Caco-2 (cell line): ENCODE data around the gene GPRIN3. TPM values are rescaled to one million over a fixed set of nuclear protein-coding genes. Genes with fewer than 3 reads are reported as not detected.

ENCODE experiments used
- BruUV-seq: library from RNA; stranded (reverse); fragments of 400-500 nt; replicated peaks from 2 replicates; lab custom pipeline; 2021; lab: Mats Ljungman, UMichigan
- CTCF ChIA-PET: fragments of 300-600 bp; sonication (Branson Sonifier 250); formaldehyde crosslinking; loops from one replicate; lab custom pipeline; 2022; ENCODE audit warnings: antibody characterized with exemption; lab: Charles Lee
- POLR2A ChIA-PET: fragments of 300-600 bp; sonication (Branson Sonifier 250); formaldehyde crosslinking; loops from one replicate; lab custom pipeline; 2022; ENCODE audit warnings: antibody characterized with exemption; lab: Charles Lee
- DNase-seq, 2 experiments: peaks; one replicate each; pipeline versions ENCODE4 v3.0.0 to v3.0.0-alpha.2; 2020 to 2022
- H3K27me3 ChIP-seq: replicated peaks from 2 replicates; pipeline ENCODE4 v1.6.0; 2011; ENCODE audit warnings: low read length; ENCODE audit not compliant: control insufficient read depth, insufficient read depth
- H3K36me3 ChIP-seq: 2 replicates; pipeline ENCODE4 v1.5.1; 2011; ENCODE audit warnings: low read length; ENCODE audit not compliant: control insufficient read depth, insufficient read depth
- H3K4me1 ChIP-seq: fragments of 250-450 bp; sonication (Bioruptor Pico); 2 replicates; pipeline ENCODE4 v1.5.1; 2020; ENCODE audit warnings: mild to moderate bottlenecking
- H3K4me3 ChIP-seq: 2 replicates; pipeline ENCODE4 v1.5.1; 2011; ENCODE audit warnings: low read depth, mild to moderate bottlenecking, control low read depth, low read length
- H3K9me3 ChIP-seq: fragments of 250-450 bp; sonication (Bioruptor Pico); 2 replicates; pipeline ENCODE4 v1.5.1; 2020; ENCODE audit warnings: mild to moderate bottlenecking, moderate library complexity
- H3K27ac Mint-ChIP-seq: one replicate; pipeline ENCODE4 v1.8.0; 2022; ENCODE audit warnings: mixed read lengths; ENCODE audit not compliant: unreplicated experiment
- H3K27me3 Mint-ChIP-seq: one replicate; pipeline ENCODE4 v1.8.0; 2022; ENCODE audit warnings: mixed read lengths; ENCODE audit not compliant: insufficient read depth, unreplicated experiment
- H3K36me3 Mint-ChIP-seq: one replicate; pipeline ENCODE4 v1.8.0; 2022; ENCODE audit warnings: mild to moderate bottlenecking, mixed read lengths; ENCODE audit not compliant: insufficient read depth, unreplicated experiment
- H3K4me1 Mint-ChIP-seq: one replicate; pipeline ENCODE4 v1.8.0; 2022; ENCODE audit warnings: low read depth, mixed read lengths; ENCODE audit not compliant: unreplicated experiment
- H3K4me3 Mint-ChIP-seq: one replicate; pipeline ENCODE4 v1.8.0; 2022; ENCODE audit warnings: mild to moderate bottlenecking, moderate library complexity, mixed read lengths; ENCODE audit not compliant: unreplicated experiment
- H3K9me3 Mint-ChIP-seq: one replicate; pipeline ENCODE4 v1.8.0; 2022; ENCODE audit warnings: mixed read lengths; ENCODE audit not compliant: unreplicated experiment
- CTCF ChIP-seq, 2 experiments: fragments of 200-600 bp in 1 of 2; IDR thresholded peaks; 1 replicate in 1 of 2; 2 replicates in 1 of 2; pipeline versions ENCODE4 v1.5.1 to v1.8.0; 2011 to 2022; ENCODE audit warnings: antibody characterized with exemption in 1 of 2, control low read depth in 1 of 2, inconsistent platforms in 1 of 2, low read depth in 1 of 2, low read length in 1 of 2, mild to moderate bottlenecking in 1 of 2, moderate library complexity in 1 of 2; ENCODE audit not compliant: insufficient read depth in 1 of 2, severe bottlenecking in 1 of 2, unreplicated experiment in 1 of 2
- intact Hi-C: fragments of 100-400 bp; cut with micrococcal nuclease; formaldehyde crosslinking; loops from one replicate; pipeline ENCODE4 v1.10.0; 2022; ENCODE audit not compliant: unreplicated experiment
- total RNA-seq: library from RNA; stranded (reverse); gene quantifications from 2 replicates; pipeline ENCODE4 v1.2.3, GENCODE V29; 2022

Gene GPRIN3
- total RNA-seq, 1 experiment from 2014 or later, result 0.02 TPM

- no peak for DNase-seq
- TF ChIP-seq CTCF (IDR thresholded peaks at IDR 0.05; ENCODE audit: insufficient read depth in 1 of 2, low read depth in 1 of 2, low read length in 1 of 2, severe bottlenecking in 1 of 2, unreplicated experiment in 1 of 2), result no peak
- no peak overlapping the region for H3K4me3 ChIP-seq
- no peaks in the 10 kb centered on the region for H3K9me3 ChIP-seq
- H3K4me1 Mint-ChIP-seq, result peaks cover 7% of the 10 kb centered on the region
- intact Hi-C loops, result no loop called here
- H3K27ac Mint-ChIP-seq, result no peak overlapping the region
- no peaks in the 10 kb centered on the region for H3K36me3 ChIP-seq
- ChIA-PET POLR2A (no interaction called here), CTCF (no interaction called here)
- no TSS peak for BruUV-seq
- no peak overlapping the region for H3K4me3 Mint-ChIP-seq
- H3K27me3 ChIP-seq, result no peaks in the 10 kb centered on the region; the same call in 1 of the 2 replicates
- no peaks in the 10 kb centered on the region for H3K36me3 Mint-ChIP-seq
- peaks cover 15% of the 10 kb centered on the region for H3K27me3 Mint-ChIP-seq
- no peaks in the 10 kb centered on the region for H3K4me1 ChIP-seq
- no peaks in the 10 kb centered on the region for H3K9me3 Mint-ChIP-seq
These were observed 1.7 kb downstream of the GPRIN3 start for GRCh38 chr4:89305712-89306437.

- H3K4me3 Mint-ChIP-seq, result no peak overlapping the region
- no peaks in the 10 kb centered on the region for H3K9me3 Mint-ChIP-seq
- Histone ChIP-seq H3K4me1 (no peaks in the 10 kb centered on the region), H3K36me3 (no peaks in the 10 kb centered on the region), H3K4me3 (no peak overlapping the region), H3K9me3 (no peaks in the 10 kb centered on the region), H3K27me3 (no peaks in the 10 kb centered on the region; the same call in 1 of the 2 replicates)
- intact Hi-C loops, result no loop called here
- ChIA-PET POLR2A (no interaction called here), CTCF (no interaction called here)
- H3K36me3 Mint-ChIP-seq, result no peaks in the 10 kb centered on the region
- no peak for DNase-seq
- no peak overlapping the region for H3K27ac Mint-ChIP-seq
- BruUV-seq, result no TSS peak
- peaks cover 15% of the 10 kb centered on the region for H3K27me3 Mint-ChIP-seq
- no peak for TF ChIP-seq CTCF (IDR thresholded peaks at IDR 0.05; ENCODE audit: insufficient read depth in 1 of 2, low read depth in 1 of 2, low read length in 1 of 2, severe bottlenecking in 1 of 2, unreplicated experiment in 1 of 2)
- H3K4me1 Mint-ChIP-seq, result peaks cover 7% of the 10 kb centered on the region
These were observed 2.6 kb downstream of the GPRIN3 start for GRCh38 chr4:89305028-89305427.

GRCh38 chr4:89303814-89304388 is 3.7 kb downstream of the GPRIN3 start:
- no peak overlapping the region for H3K27ac Mint-ChIP-seq
- intact Hi-C loops, result no loop called here
- H3K4me3 ChIP-seq, result no peak overlapping the region
- no peaks in the 10 kb centered on the region for H3K36me3 ChIP-seq
- peaks cover 7% of the 10 kb centered on the region for H3K4me1 Mint-ChIP-seq
- BruUV-seq, result no TSS peak
- no peak for TF ChIP-seq CTCF (IDR thresholded peaks at IDR 0.05; ENCODE audit: insufficient read depth in 1 of 2, low read depth in 1 of 2, low read length in 1 of 2, severe bottlenecking in 1 of 2, unreplicated experiment in 1 of 2)
- ChIA-PET CTCF (no interaction called here), POLR2A (no interaction called here)
- no peak for DNase-seq
- H3K36me3 Mint-ChIP-seq, result no peaks in the 10 kb centered on the region
- peaks cover 18% of the 10 kb centered on the region for H3K27me3 Mint-ChIP-seq
- H3K9me3 ChIP-seq, result no peaks in the 10 kb centered on the region
- no peaks in the 10 kb centered on the region for H3K9me3 Mint-ChIP-seq
- no peaks in the 10 kb centered on the region; the same call in 1 of the 2 replicates for H3K27me3 ChIP-seq
- H3K4me3 Mint-ChIP-seq, result no peak overlapping the region
- no peaks in the 10 kb centered on the region for H3K4me1 ChIP-seq
